IMR-90 (cell line): ENCODE data around the gene AHNAK2. TPM values are rescaled to one million over a fixed set of nuclear protein-coding genes. Genes with fewer than 3 reads are reported as not detected.

Experiments used
- ATAC-seq: fragments of 200-7000 bp; cut with Tn5 transposase; 2 replicates; pipeline ENCODE4 v1.9.1; 2020; ENCODE audit warnings: low read depth, mild to moderate bottlenecking, moderate library complexity
- BruUV-seq: library from RNA; stranded (reverse); fragments of 400-500 nt; replicated peaks from 2 replicates; lab custom pipeline; 2021; lab: Mats Ljungman, UMichigan
- CTCF ChIA-PET: fragments of 300-600 bp; formaldehyde crosslinking; extraction: SDS; loops from one replicate; lab custom pipeline; 2021; ENCODE audit warnings: antibody characterized with exemption; lab: Yijun Ruan, JAX
- POLR2A ChIA-PET: fragments of 300-600 bp; sonication (Branson Sonifier 250); formaldehyde crosslinking; loops from one replicate; lab custom pipeline; 2022; ENCODE audit warnings: antibody characterized with exemption; ENCODE audit not compliant: unreplicated experiment; lab: Charles Lee
- DNase-seq: peaks from one replicate; pipeline ENCODE4 v3.0.0; 2013
- H2AFZ ChIP-seq: replicated peaks from 2 replicates; pipeline ENCODE3; 2013; ENCODE audit warnings: low read length, mild to moderate bottlenecking; ENCODE audit not compliant: poor library complexity
- H2AK5ac ChIP-seq: 2 replicates; pipeline ENCODE4 v1.6.1; 2013; ENCODE audit warnings: low read depth, low read length, inconsistent platforms
- H2AK9ac ChIP-seq: replicated peaks from 2 replicates; pipeline ENCODE3; 2013; ENCODE audit warnings: mild to moderate bottlenecking, low read depth, low read length, moderate library complexity; ENCODE audit not compliant: poor library complexity
- H2BK120ac ChIP-seq: 2 replicates; pipeline ENCODE4 v1.6.1; 2013; ENCODE audit warnings: low read depth, low read length, inconsistent platforms
- H2BK15ac ChIP-seq: 3 replicates; pipeline ENCODE4 v1.6.1; 2013; ENCODE audit warnings: low read depth, low read length, inconsistent platforms
- H2BK20ac ChIP-seq: 2 replicates; pipeline ENCODE4 v1.6.1; 2013; ENCODE audit warnings: low read depth, mild to moderate bottlenecking, inconsistent platforms, low read length, moderate library complexity
- H2BK5ac ChIP-seq: 2 replicates; pipeline ENCODE4 v1.6.1; 2013; ENCODE audit warnings: mild to moderate bottlenecking, low read depth, low read length, inconsistent platforms; ENCODE audit not compliant: poor library complexity, severe bottlenecking
- H3K14ac ChIP-seq: replicated peaks from 2 replicates; pipeline ENCODE4 v1.6.1; 2013; ENCODE audit warnings: low read depth, low read length, inconsistent platforms
- H3K18ac ChIP-seq: 2 replicates; pipeline ENCODE4 v1.6.1; 2013; ENCODE audit warnings: low read depth, low read length, control low read depth
- H3K23ac ChIP-seq: 2 replicates; pipeline ENCODE4 v1.6.1; 2013; ENCODE audit warnings: low read depth, low read length, inconsistent platforms
- H3K27ac ChIP-seq: 2 replicates; pipeline ENCODE4 v1.5.1; 2013; ENCODE audit warnings: mild to moderate bottlenecking, control low read depth, low read length; ENCODE audit not compliant: insufficient read depth
- H3K27me3 ChIP-seq: 2 replicates; pipeline ENCODE4 v1.6.1; 2013; ENCODE audit warnings: low read length; ENCODE audit not compliant: control insufficient read depth, insufficient read depth
- H3K36me3 ChIP-seq: 2 replicates; pipeline ENCODE4 v1.6.1; 2013; ENCODE audit warnings: low read length, mixed read lengths; ENCODE audit not compliant: control insufficient read depth, insufficient read depth
- H3K4ac ChIP-seq: 2 replicates; pipeline ENCODE4 v1.6.1; 2013; ENCODE audit warnings: low read depth, low read length, inconsistent platforms
- H3K4me1 ChIP-seq: 2 replicates; pipeline ENCODE4 v1.6.1; 2013; ENCODE audit warnings: low read length, mixed read lengths; ENCODE audit not compliant: control insufficient read depth, insufficient read depth
- H3K4me2 ChIP-seq: 2 replicates; pipeline ENCODE4 v1.6.1; 2013; ENCODE audit warnings: low read depth, mild to moderate bottlenecking, control low read depth, low read length, moderate library complexity
- H3K4me3 ChIP-seq: 2 replicates; pipeline ENCODE4 v1.5.1; 2013; ENCODE audit warnings: low read depth, mild to moderate bottlenecking, control low read depth, low read length, moderate library complexity; ENCODE audit not compliant: insufficient read depth
- H3K56ac ChIP-seq: 2 replicates; pipeline ENCODE4 v1.6.1; 2013; ENCODE audit warnings: low read length, inconsistent platforms; ENCODE audit not compliant: insufficient read depth; ENCODE audit errors: extremely low read depth
- H3K79me1 ChIP-seq, 2 experiments: 2 replicates each; pipeline ENCODE4 v1.6.1; 2013; ENCODE audit warnings: low read length in 2 of 2, inconsistent platforms in 1 of 2, low read depth in 1 of 2
- H3K9ac ChIP-seq: 2 replicates; pipeline ENCODE4 v1.6.1; 2013; ENCODE audit warnings: low read depth, low read length, control low read depth
- H3K9me1 ChIP-seq: 2 replicates; pipeline ENCODE4 v1.6.1; 2013; ENCODE audit warnings: low read length, inconsistent platforms; ENCODE audit not compliant: insufficient read depth
- H3K9me3 ChIP-seq: 2 replicates; pipeline ENCODE4 v1.6.1; 2013; ENCODE audit warnings: low read length; ENCODE audit not compliant: control insufficient read depth, insufficient read depth
- H4K20me1 ChIP-seq: 2 replicates; pipeline ENCODE4 v1.6.1; 2013; ENCODE audit warnings: low read length, inconsistent platforms; ENCODE audit not compliant: insufficient read depth
- H4K5ac ChIP-seq: 2 replicates; pipeline ENCODE4 v1.6.1; 2013; ENCODE audit warnings: mild to moderate bottlenecking, low read depth, low read length, control low read depth
- H4K8ac ChIP-seq, 2 experiments: 2 replicates each; pipeline ENCODE4 v1.6.1; 2013; ENCODE audit warnings: low read depth in 2 of 2, low read length in 2 of 2, control low read depth in 1 of 2, inconsistent platforms in 1 of 2
- H4K91ac ChIP-seq: 2 replicates; pipeline ENCODE4 v1.6.1; 2013; ENCODE audit warnings: low read depth, low read length, inconsistent platforms; ENCODE audit not compliant: insufficient read depth
- BHLHE40 ChIP-seq: fragments of 150-350 bp; IDR thresholded peaks from 2 replicates; pipeline ENCODE4 v1.6.1; 2016; ENCODE audit warnings: mild to moderate bottlenecking, low read depth, low read length
- CHD1 ChIP-seq: IDR thresholded peaks from 2 replicates; pipeline ENCODE4 v1.6.1; 2012; ENCODE audit warnings: low read depth, low read length, improper control_type of control experiment
- FOS ChIP-seq: fragments of 150-350 bp; IDR thresholded peaks from 2 replicates; pipeline ENCODE4 v1.6.1; 2016; ENCODE audit warnings: low read depth, low read length
- MAFK ChIP-seq: IDR thresholded peaks from 2 replicates; pipeline ENCODE4 v1.6.1; 2012; ENCODE audit warnings: low read depth, low read length, improper control_type of control experiment
- MAZ ChIP-seq: IDR thresholded peaks from 2 replicates; pipeline ENCODE4 v1.6.1; 2012; ENCODE audit warnings: low read depth, mild to moderate bottlenecking, low read length, improper control_type of control experiment, moderate library complexity, borderline replicate concordance
- MXI1 ChIP-seq: IDR thresholded peaks from 2 replicates; pipeline ENCODE4 v1.6.1; 2012; ENCODE audit warnings: low read depth, mild to moderate bottlenecking, low read length, moderate library complexity, borderline replicate concordance
- NFE2L2 ChIP-seq: fragments of 150-350 bp; IDR thresholded peaks from 2 replicates; pipeline ENCODE4 v1.6.1; 2016; ENCODE audit warnings: low read depth, mild to moderate bottlenecking, low read length
- POLR2A ChIP-seq: IDR thresholded peaks from 2 replicates; pipeline ENCODE4 v1.6.1; 2012; ENCODE audit warnings: mild to moderate bottlenecking, low read depth, low read length
- RAD21 ChIP-seq: IDR thresholded peaks from 2 replicates; pipeline ENCODE4 v1.6.1; 2012; ENCODE audit warnings: low read length, improper control_type of control experiment
- RFX5 ChIP-seq: IDR thresholded peaks from 2 replicates; pipeline ENCODE4 v1.8.0; 2012; ENCODE audit warnings: low read depth, mild to moderate bottlenecking, low read length, moderate library complexity
- SMC3 ChIP-seq: fragments of 150-350 bp; IDR thresholded peaks from 2 replicates; pipeline ENCODE4 v1.6.1; 2016; ENCODE audit warnings: low read depth, mild to moderate bottlenecking, antibody characterized with exemption, low read length, moderate library complexity
- WGBS, 2 experiments: methylation state at CpG; one replicate each; pipeline versions ENCODE4 v1.1.5 to v1.1.7; 2013; ENCODE audit warnings: missing lambda C conversion rate in 2 of 2; ENCODE audit not compliant: insufficient read length in 1 of 2; ENCODE audit errors: extremely low coverage in 2 of 2; 5-methylcytosine and 5-hydroxymethylcytosine counted together
- dilution Hi-C: fragments of 300-500 bp; cut with HindIII; formaldehyde crosslinking; loops from one replicate; pipeline ENCODE4 v1.14.3; 2018; ENCODE audit warnings: low sequenced_read_pairs; ENCODE audit not compliant: unreplicated experiment
- in situ Hi-C: fragments of 300-500 bp; cut with MboI; formaldehyde crosslinking; loops from 3 replicates; pipeline ENCODE4 v1.14.3; 2019; ENCODE audit warnings: low sequenced_read_pairs, inconsistent platforms, mixed read lengths
- intact Hi-C: fragments of 100-400 bp; cut with micrococcal nuclease; formaldehyde crosslinking; loops from 2 replicates; pipeline ENCODE4 v1.10.0; 2022
- polyA plus RNA-seq, 3 experiments: library from polyadenylated mRNA; depleted of rRNA; stranded (reverse); fragments of >200 nt; gene quantifications; 2 replicates each; pipeline ENCODE4 v1.2.3, GENCODE V29; 2012; ENCODE audit warnings: low replicate concordance in 1 of 3
- total RNA-seq: library from RNA; depleted of rRNA; stranded (reverse); fragments of >200 nt; gene quantifications from 2 replicates; pipeline ENCODE4 v1.2.3, GENCODE V29; 2012
- TF ChIP-seq, protein P1 (sequence below): fragments of 150-350 bp; IDR thresholded peaks from 2 replicates; pipeline ENCODE4 v1.6.1; 2016; ENCODE audit warnings: low read depth, mild to moderate bottlenecking, low read length, moderate library complexity, borderline replicate concordance

The AHNAK2 gene
- total and polyA plus RNA-seq, 2 of the 4 experiments (the other 2 are of a cell fraction): 2.6 to 7.9 TPM

DNA sequence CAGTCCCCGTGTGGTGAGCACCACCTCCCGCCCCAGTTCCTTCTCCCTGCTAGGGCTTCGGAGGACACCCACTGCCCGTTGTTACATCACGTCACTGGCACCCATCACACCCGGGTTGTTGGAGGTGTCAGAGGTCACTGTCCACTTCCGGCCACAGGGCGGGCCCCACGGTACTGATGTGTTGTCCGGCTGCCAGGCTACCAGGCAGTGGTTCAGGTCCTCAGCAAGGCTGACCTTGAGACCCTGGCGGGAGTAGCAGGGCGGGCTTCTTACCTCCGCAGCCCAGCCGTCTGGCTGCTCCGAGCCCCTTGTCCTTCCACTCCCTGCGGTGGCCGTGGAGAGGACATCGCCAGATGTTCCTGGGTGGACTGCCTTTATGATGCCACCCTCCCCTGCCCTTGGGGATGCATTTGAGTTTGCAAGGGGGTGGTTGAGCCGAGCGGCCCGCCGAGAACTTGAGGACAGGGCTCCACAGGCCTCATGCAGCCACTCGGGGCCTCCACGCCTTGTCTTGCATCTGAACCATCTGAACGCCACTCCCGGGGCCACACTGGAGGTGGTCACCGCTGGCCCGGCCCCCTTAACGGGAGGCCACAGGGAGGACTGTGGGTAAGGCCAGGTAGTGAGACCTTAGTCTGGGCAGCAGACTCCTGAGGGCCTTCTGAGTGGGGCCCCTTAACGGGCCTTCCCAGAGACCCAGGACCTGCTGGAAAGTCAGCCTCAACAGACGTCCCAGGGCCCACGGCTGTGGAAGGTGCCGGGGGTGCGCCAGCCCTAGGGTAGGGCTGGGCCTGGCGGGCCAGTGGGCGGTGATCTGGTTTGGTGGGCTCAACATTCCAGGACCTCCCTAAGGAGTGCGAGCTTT, 80.6 kb downstream of the AHNAK2 start (continued):
- no peak for TF ChIP-seq CHD1

DNA sequence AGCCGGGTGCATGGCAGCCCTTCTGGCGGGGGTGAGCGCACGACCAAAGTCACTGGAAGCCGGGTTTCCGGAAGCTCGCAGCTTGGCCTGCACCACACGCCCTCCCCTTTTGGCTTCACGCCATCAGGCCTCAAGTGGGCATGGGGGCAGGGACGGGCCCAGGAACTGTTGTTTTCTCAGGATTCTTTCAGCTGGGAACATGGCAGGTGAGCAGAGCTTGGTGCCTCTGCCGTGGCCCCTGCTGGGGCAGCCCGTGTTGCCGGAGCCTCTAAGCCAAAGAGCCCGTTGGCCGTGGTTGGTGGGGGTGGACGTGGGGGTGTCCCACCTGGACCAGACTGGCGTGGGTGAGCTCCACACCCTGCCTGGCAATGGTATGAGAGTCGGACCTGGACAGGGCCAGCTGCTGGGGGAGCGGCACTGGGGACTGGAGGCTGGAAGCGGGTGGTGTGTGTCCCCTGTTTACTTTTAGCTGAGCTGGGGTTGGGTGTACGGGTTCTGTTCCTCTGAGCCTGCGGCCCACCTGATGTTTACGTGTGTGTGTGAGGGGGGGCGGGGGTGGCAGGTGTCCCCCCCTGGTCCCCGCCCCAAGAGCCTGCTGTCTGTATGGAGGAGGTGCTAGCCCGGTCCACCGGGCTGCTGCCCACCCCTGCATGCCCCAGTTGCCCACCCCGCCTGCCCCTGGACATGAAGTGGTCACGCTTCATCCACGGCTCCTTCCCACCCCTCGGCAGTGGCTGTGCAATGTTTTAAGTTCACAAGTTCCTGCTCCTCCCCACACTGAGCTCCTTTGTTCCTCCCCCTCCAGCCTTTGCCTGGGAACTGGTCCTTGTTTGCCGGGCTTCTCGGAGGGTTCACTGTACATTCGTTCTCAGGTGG, 82.2 kb downstream of the AHNAK2 start:
- intact Hi-C loops: loop anchor here (1.0 to 2.0 kb wide), 3 partner anchors 37 to 149 kb away; no protein-coding TSS in a partner anchor
- no peak overlapping the region for H3K4me3 ChIP-seq
- TF ChIP-seq RFX5: no peak
- no peak for TF ChIP-seq BHLHE40
- TF ChIP-seq MXI1: no peak
- TF ChIP-seq SMC3: no peak
- no peak for TF ChIP-seq MAZ
- TF ChIP-seq NFE2L2: no peak
- TF ChIP-seq RAD21: no peak
- TF ChIP-seq, protein P1, sequence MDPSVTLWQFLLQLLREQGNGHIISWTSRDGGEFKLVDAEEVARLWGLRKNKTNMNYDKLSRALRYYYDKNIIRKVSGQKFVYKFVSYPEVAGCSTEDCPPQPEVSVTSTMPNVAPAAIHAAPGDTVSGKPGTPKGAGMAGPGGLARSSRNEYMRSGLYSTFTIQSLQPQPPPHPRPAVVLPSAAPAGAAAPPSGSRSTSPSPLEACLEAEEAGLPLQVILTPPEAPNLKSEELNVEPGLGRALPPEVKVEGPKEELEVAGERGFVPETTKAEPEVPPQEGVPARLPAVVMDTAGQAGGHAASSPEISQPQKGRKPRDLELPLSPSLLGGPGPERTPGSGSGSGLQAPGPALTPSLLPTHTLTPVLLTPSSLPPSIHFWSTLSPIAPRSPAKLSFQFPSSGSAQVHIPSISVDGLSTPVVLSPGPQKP: no peak
- no peak for TF ChIP-seq FOS
- no peak for TF ChIP-seq POLR2A
- TF ChIP-seq MAFK: no peak

More for the DNA sequence above, 82.2 kb downstream of the AHNAK2 start:
- Histone ChIP-seq H2AK9ac (no peak overlapping the region), H4K91ac (no peak overlapping the region), H2BK120ac (no peak overlapping the region), H3K4me2 (no peak overlapping the region), H3K9me3 (no peaks in the 10 kb centered on the region), H4K20me1 (no peaks in the 10 kb centered on the region; the same call in none of the 2 replicates), H2AK5ac (no peak overlapping the region), H4K8ac (no peak overlapping the region), H4K5ac (no peak overlapping the region), H3K27ac (no peak overlapping the region), H3K27me3 (peaks cover 5% of the 10 kb centered on the region), H2BK20ac (no peak overlapping the region), H3K9me1 (no peaks in the 10 kb centered on the region), H3K14ac (no peak overlapping the region), H3K9ac (no peak overlapping the region), H2AFZ (no peak overlapping the region), H3K4me1 (no peaks in the 10 kb centered on the region; the same call in 1 of the 2 replicates), H2BK5ac (no peak overlapping the region), H3K18ac (no peak overlapping the region), H3K4ac (no peak overlapping the region), H3K23ac (no peak overlapping the region), H3K79me1 (no peaks in the 10 kb centered on the region), H2BK15ac (no peak overlapping the region), H3K36me3 (peaks cover 10% of the 10 kb centered on the region; the same call in 1 of the 2 replicates), H3K56ac (no peak overlapping the region)
- BruUV-seq: TSS peak; percentile 77
- dilution Hi-C loops: no loop called here
- WGBS, 2 experiments: 72% methylated on average over 10 of the region's 34 CpGs; no CpG with 5 or more reads in 1 of the 2 experiments
- in situ Hi-C loops: no loop called here
- ChIA-PET POLR2A (interaction anchor here (0.6 kb wide), 1 partner anchor 90 kb away, joined by 3 read pairs; the partner anchor contains the start of gene CLBA1), CTCF (interaction anchor here (0.6 to 1.0 kb wide), 3 partner anchors 11 to 149 kb away, joined by 3 to 4 read pairs (median 3); no protein-coding TSS in a partner anchor)
- DNase-seq (no peak), ATAC-seq (no peak)
